CD4-positive, alpha-beta T cell treated with Interleukin-12 subunit alpha and Interleukin-12 subunit beta, for 1 hour (primary cell): ENCODE data around the gene CMIP.
"Not testable (repeated sequence)": the region's sequence is repeated elsewhere in the genome, so short reads cannot be mapped to it uniquely, and the experiment has no call there.

Experiments
- DNase-seq: peaks from one replicate; pipeline ENCODE4 v3.0.0-alpha.2; 2020

CMIP gene

GRCh38 chr16:81520151-81520470 lies 75.5 kb downstream of the CMIP start:
- DNase-seq = no peak

GRCh38 chr16:81520560-81521135 lies 76.0 kb downstream of the CMIP start:
- peak; percentile 31 for DNase-seq

GRCh38 chr16:81521141-81521626 lies 76.6 kb downstream of the CMIP start:
- peak; percentile 89 for DNase-seq

- peak; percentile 67 for DNase-seq
Observed at GRCh38 chr16:81522108-81522701, 77.6 kb downstream of the CMIP start.

GRCh38 chr16:81522851-81523250 lies 78.2 kb downstream of the CMIP start:
- not testable (repeated sequence) for DNase-seq

- DNase-seq = no peak
Observed at GRCh38 chr16:81523387-81524115, 78.9 kb downstream of the CMIP start.

- peak; percentile 75 for DNase-seq
Observed at GRCh38 chr16:81524382-81524781, 79.8 kb downstream of the CMIP start.

GRCh38 chr16:81524885-81525284 lies 80.3 kb downstream of the CMIP start:
- DNase-seq = not testable (repeated sequence)

GRCh38 chr16:81526199-81526598 lies 81.6 kb downstream of the CMIP start:
- no peak for DNase-seq

GRCh38 chr16:81526935-81527334 lies 82.3 kb downstream of the CMIP start:
- peak; percentile 39 for DNase-seq

- no peak for DNase-seq
Observed at GRCh38 chr16:81527477-81528178, 83.0 kb downstream of the CMIP start.

- DNase-seq = no peak
Observed at GRCh38 chr16:81528256-81528655, 83.6 kb downstream of the CMIP start.

GRCh38 chr16:81530296-81530721 lies 85.7 kb downstream of the CMIP start:
- no peak for DNase-seq

GRCh38 chr16:81530814-81531213 lies 86.2 kb downstream of the CMIP start:
- DNase-seq = no peak

- no peak for DNase-seq
Observed at GRCh38 chr16:81531419-81531821, 86.8 kb downstream of the CMIP start.

GRCh38 chr16:81532491-81533174 lies 88.0 kb downstream of the CMIP start:
- no peak for DNase-seq

GRCh38 chr16:81533175-81533507 lies 88.5 kb downstream of the CMIP start:
- no peak for DNase-seq

GRCh38 chr16:81535679-81536360 lies 91.2 kb downstream of the CMIP start:
- DNase-seq = no peak

GRCh38 chr16:81536648-81537047 lies 92.0 kb downstream of the CMIP start:
- no peak for DNase-seq

GRCh38 chr16:81537721-81538561 lies 93.3 kb downstream of the CMIP start:
- no peak for DNase-seq

GRCh38 chr16:81539009-81539758 lies 94.6 kb downstream of the CMIP start:
- DNase-seq = no peak
